Left ventricle myocardium inferior (tissue), 1 donor: Measurements from ENCODE around the gene ITGAV. TPM values are rescaled to one million over a fixed set of nuclear protein-coding genes. Genes with fewer than 3 reads are reported as not detected.

ENCODE experiments used
- DNase-seq: peaks from one replicate; pipeline ENCODE4 v3.0.0-alpha.2; 2020
- H3K27ac ChIP-seq: fragments of 200-600 bp; replicated peaks from 2 replicates; pipeline ENCODE4 v1.8.0; 2021
- H3K27me3 ChIP-seq: fragments of 200-600 bp; 2 replicates; pipeline ENCODE4 v1.8.0; 2021; ENCODE audit warnings: low read depth
- H3K36me3 ChIP-seq: fragments of 200-600 bp; 2 replicates; pipeline ENCODE4 v1.8.0; 2021
- H3K4me1 ChIP-seq: fragments of 200-600 bp; 2 replicates; pipeline ENCODE4 v1.8.0; 2021
- H3K4me3 ChIP-seq: fragments of 200-600 bp; 2 replicates; pipeline ENCODE4 v1.8.0; 2021; ENCODE audit warnings: mild to moderate bottlenecking, moderate library complexity
- H3K9me3 ChIP-seq: fragments of 200-600 bp; replicated peaks from 2 replicates; pipeline ENCODE4 v1.8.0; 2021
- CTCF ChIP-seq: fragments of 200-600 bp; IDR thresholded peaks from 2 replicates; pipeline ENCODE4 v1.8.0; 2021; ENCODE audit warnings: antibody characterized with exemption, mild to moderate bottlenecking, borderline replicate concordance
- intact Hi-C: fragments of 100-400 bp; cut with micrococcal nuclease; formaldehyde crosslinking; loops from one replicate; pipeline ENCODE4 v1.11.0; 2022
- total RNA-seq: library from RNA; stranded (reverse); fragmentation: NEBNext Ultra II Directional; extraction: Animal tissue kit (Norgen Biotek cat#: 25700); gene quantifications from one replicate; pipeline ENCODE4 v1.2.1, GENCODE V29; 2021
- donor health status: DM: no; HTN: yes; CAD: no; lungs with severe emphysema.

The ITGAV gene
- total RNA-seq, 1 donor from 2014 or later = 178 TPM

DNA sequence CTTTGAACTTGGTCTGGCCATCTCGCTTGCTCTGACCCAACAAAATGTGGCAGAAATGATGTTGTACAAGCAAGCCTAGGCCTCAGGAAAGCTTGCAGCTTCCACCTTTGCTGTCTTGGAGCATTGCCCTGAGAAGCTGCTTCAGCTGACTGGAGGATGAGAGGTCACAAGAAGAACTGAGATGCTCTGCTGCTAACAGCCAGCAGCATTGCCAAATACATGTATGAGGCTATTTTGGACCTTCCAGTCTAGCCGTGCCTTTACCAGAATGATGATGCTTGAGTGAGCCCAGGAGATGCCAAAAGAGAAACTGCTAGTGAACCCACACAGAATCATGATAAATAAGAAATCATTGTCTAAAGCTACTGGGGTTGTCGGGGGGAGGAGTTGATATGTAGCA is 13.2 kb upstream of the ITGAV start:
- H3K4me3 ChIP-seq = no peak overlapping the region
- no peaks in the 10 kb centered on the region for H3K9me3 ChIP-seq
- H3K4me1 ChIP-seq = peaks cover 13% of the 10 kb centered on the region
- no peaks in the 10 kb centered on the region for H3K27me3 ChIP-seq
- no peak for TF ChIP-seq CTCF
- H3K27ac ChIP-seq = no peak overlapping the region
- intact Hi-C loops = no loop called here
- DNase-seq = no peak
- H3K36me3 ChIP-seq = no peaks in the 10 kb centered on the region

GRCh38 chr2:186582698-186583097 is 7.2 kb upstream of the ITGAV start:
- DNase-seq = no peak
- Histone ChIP-seq H3K27ac (no peak overlapping the region), H3K27me3 (no peaks in the 10 kb centered on the region), H3K4me1 (no peaks in the 10 kb centered on the region), H3K9me3 (no peaks in the 10 kb centered on the region), H3K4me3 (no peak overlapping the region), H3K36me3 (no peaks in the 10 kb centered on the region)
- TF ChIP-seq CTCF = no peak
- intact Hi-C loops = no loop called here

DNA sequence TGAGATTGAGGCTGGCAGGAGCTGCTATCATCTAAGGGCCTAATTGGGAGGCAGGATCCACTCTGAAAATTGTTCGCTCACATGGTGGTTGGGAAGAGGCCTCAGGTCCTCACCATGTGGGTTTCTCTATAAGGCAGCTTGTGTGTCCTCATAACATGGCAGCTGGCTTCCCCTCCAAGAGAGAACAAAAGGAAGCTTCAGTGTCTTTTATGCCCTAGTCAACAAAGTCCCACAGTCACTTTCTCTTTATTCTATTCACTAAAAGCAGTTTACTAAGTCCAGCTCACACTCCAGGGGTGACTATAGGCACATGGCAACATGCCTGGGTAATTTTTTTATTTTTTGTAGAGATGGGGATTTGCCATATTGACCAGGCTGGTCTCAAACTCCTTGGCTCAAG is 5.8 kb upstream of the ITGAV start:
- no peak for DNase-seq
- Histone ChIP-seq H3K27ac (no peak overlapping the region), H3K4me3 (no peak overlapping the region), H3K9me3 (no peaks in the 10 kb centered on the region), H3K4me1 (peaks cover 7% of the 10 kb centered on the region), H3K27me3 (no peaks in the 10 kb centered on the region), H3K36me3 (no peaks in the 10 kb centered on the region)
- TF ChIP-seq CTCF = no peak
- intact Hi-C loops = no loop called here

GRCh38 chr2:186588421-186588820 is 1.4 kb upstream of the ITGAV start:
- DNase-seq = no peak
- Histone ChIP-seq H3K36me3 (no peaks in the 10 kb centered on the region), H3K4me3 (no peak overlapping the region), H3K4me1 (peaks cover 41% of the 10 kb centered on the region), H3K27me3 (no peaks in the 10 kb centered on the region), H3K9me3 (no peaks in the 10 kb centered on the region), H3K27ac (peak overlapping the region; percentile 97)
- TF ChIP-seq CTCF = no peak
- intact Hi-C loops = no loop called here

- no peaks in the 10 kb centered on the region for H3K36me3 ChIP-seq
- TF ChIP-seq CTCF = no peak
- peaks cover 48% of the 10 kb centered on the region for H3K4me1 ChIP-seq
- H3K27me3 ChIP-seq = no peaks in the 10 kb centered on the region
- intact Hi-C loops = no loop called here
- no peaks in the 10 kb centered on the region for H3K9me3 ChIP-seq
- H3K27ac ChIP-seq = peak overlapping the region; percentile 97
- peak overlapping the region; percentile 92 for H3K4me3 ChIP-seq
- DNase-seq = no peak
Measured at GRCh38 chr2:186588940-186589611, 780 bp upstream of the ITGAV start.
